Measurements from ENCODE around the gene CSAD. TPM values are rescaled to one million over a fixed set of nuclear protein-coding genes. Genes with fewer than 3 reads are reported as not detected.

Gene CSAD
- polyA plus RNA-seq, 1 donor (not counting 4 experiments of a cell fraction or from before 2014, with no cell fraction given) = 19.5 TPM

DNA sequence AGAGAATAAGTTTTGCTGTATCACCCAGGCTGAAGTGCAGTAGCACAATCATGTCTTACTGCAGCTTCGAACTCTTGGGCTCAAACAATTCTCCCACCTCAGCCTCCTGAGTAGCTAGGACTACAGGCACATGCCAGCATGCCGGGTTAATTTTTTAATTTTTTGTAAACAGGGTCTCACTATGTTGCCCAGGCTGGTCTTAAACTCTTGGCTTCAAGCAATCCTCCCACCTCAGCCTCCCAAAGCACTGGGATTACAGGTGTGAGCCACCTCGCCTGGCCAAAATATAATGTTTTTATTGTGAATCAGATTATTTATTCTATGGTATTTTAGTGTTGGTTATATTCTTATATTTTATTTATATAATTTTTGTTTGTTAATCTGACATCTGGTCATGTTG lies 4.0 kb downstream of the CSAD start:
- peaks cover under 1 to 3% of the 10 kb centered on the region in 2 experiments for H3K36me3 ChIP-seq (ENCODE audit: control insufficient read depth in 2 of 2, extremely low read depth in 1 of 2, insufficient read depth in 2 of 2, low read length in 2 of 2)
- H3K9ac ChIP-seq (ENCODE audit: control insufficient read depth, extremely low read depth, insufficient read depth, low read length) = no peak overlapping the region
- H3K4me1 ChIP-seq (ENCODE audit: control insufficient read depth, extremely low read depth, insufficient read depth, low read length) = peaks cover 20% of the 10 kb centered on the region
- dilution Hi-C loops (cut with MboI; ENCODE audit: extremely low pct_ligation_motif_present, low sequenced_read_pairs) = no loop called here
- H3K9me3 ChIP-seq (ENCODE audit: control insufficient read depth, low read depth, low read length) = no peaks in the 10 kb centered on the region
- FAIRE-seq (no peak), DNase-seq (ENCODE audit: low read depth, low spot score) (no peak)
- H3K4me2 ChIP-seq (ENCODE audit: control insufficient read depth, extremely low read depth, insufficient read depth, low read depth, low read length) = no peak overlapping the region
- H3K27me3 ChIP-seq (ENCODE audit: control insufficient read depth, extremely low read depth, insufficient read depth, low read length) = no peaks in the 10 kb centered on the region
- H2AFZ ChIP-seq (ENCODE audit: control insufficient read depth, low read length) = no peak overlapping the region
- H3K4me3 ChIP-seq (ENCODE audit: control insufficient read depth in 2 of 3, extremely low read depth in 1 of 3, insufficient read depth in 2 of 3, low read depth in 1 of 3, low read length in 3 of 3) = no peak overlapping the region
- H4K20me1 ChIP-seq (ENCODE audit: control insufficient read depth, extremely low read depth, insufficient read depth, low read length) = no peaks in the 10 kb centered on the region
- no peak overlapping the region for H3K27ac ChIP-seq (ENCODE audit: control insufficient read depth, insufficient read depth, low read length)
- peaks cover 2% of the 10 kb centered on the region for H3K79me2 ChIP-seq (ENCODE audit: control insufficient read depth, insufficient read depth, low read length)
- TF ChIP-seq, protein P1, sequence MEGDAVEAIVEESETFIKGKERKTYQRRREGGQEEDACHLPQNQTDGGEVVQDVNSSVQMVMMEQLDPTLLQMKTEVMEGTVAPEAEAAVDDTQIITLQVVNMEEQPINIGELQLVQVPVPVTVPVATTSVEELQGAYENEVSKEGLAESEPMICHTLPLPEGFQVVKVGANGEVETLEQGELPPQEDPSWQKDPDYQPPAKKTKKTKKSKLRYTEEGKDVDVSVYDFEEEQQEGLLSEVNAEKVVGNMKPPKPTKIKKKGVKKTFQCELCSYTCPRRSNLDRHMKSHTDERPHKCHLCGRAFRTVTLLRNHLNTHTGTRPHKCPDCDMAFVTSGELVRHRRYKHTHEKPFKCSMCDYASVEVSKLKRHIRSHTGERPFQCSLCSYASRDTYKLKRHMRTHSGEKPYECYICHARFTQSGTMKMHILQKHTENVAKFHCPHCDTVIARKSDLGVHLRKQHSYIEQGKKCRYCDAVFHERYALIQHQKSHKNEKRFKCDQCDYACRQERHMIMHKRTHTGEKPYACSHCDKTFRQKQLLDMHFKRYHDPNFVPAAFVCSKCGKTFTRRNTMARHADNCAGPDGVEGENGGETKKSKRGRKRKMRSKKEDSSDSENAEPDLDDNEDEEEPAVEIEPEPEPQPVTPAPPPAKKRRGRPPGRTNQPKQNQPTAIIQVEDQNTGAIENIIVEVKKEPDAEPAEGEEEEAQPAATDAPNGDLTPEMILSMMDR (optimal IDR thresholded peaks at IDR 0.05 in 1 of 3, IDR thresholded peaks at IDR 0.05 in 1 of 3, conservative IDR thresholded peaks at IDR 0.05 in 1 of 3; ENCODE audit: extremely low read depth in 1 of 3, insufficient read depth in 2 of 3, low read length in 3 of 3) = no peak
- TF ChIP-seq EZH2 (IDR thresholded peaks at IDR 0.05; ENCODE audit: low read length) = no peak
- H3K9me1 ChIP-seq (ENCODE audit: control insufficient read depth, extremely low read depth, insufficient read depth, low read length) = no peaks in the 10 kb centered on the region

DNA sequence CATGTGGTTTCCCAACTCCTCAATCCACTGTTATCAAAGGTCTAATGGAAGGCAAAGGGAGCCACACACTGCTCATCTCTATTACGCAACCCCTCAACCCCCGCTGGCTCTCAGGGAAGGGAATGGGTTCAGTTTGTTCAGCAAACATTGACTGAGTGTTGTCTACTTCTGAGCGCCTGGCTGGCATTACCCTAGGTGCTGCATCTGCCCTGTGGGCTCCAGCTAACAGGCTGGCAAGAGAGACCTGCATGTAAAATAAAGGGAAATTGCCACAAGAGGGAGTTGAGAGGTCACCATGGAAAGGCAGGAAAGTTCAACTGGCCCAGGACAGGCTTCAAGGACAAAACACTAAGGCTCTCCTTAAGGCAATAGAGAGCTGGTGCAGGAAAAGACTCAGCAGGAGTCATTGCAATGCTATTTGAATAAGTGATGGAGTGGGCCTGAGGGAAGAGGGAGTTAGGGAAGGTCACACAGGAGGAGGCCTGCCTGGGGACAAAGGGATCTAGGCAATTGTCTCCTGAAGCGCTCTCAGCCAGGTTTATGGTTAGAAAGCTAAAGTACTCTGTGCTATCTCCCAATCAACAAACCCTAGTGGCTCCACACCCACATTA lies 5.7 kb downstream of the CSAD start:
- H3K9me3 ChIP-seq (ENCODE audit: control insufficient read depth, low read depth, low read length) = no peaks in the 10 kb centered on the region
- peaks cover 15% of the 10 kb centered on the region for H3K4me1 ChIP-seq (ENCODE audit: control insufficient read depth, extremely low read depth, insufficient read depth, low read length)
- no peak overlapping the region for H3K4me3 ChIP-seq (ENCODE audit: control insufficient read depth in 2 of 3, extremely low read depth in 1 of 3, insufficient read depth in 2 of 3, low read depth in 1 of 3, low read length in 3 of 3)
- no peaks in the 10 kb centered on the region for H3K9me1 ChIP-seq (ENCODE audit: control insufficient read depth, extremely low read depth, insufficient read depth, low read length)
- H2AFZ ChIP-seq (ENCODE audit: control insufficient read depth, low read length) = no peak overlapping the region
- dilution Hi-C loops (cut with MboI; ENCODE audit: extremely low pct_ligation_motif_present, low sequenced_read_pairs) = no loop called here
- H3K4me2 ChIP-seq (ENCODE audit: control insufficient read depth, extremely low read depth, insufficient read depth, low read depth, low read length) = no peak overlapping the region
- no peaks in the 10 kb centered on the region for H4K20me1 ChIP-seq (ENCODE audit: control insufficient read depth, extremely low read depth, insufficient read depth, low read length)
- peaks cover 0 to 4% of the 10 kb centered on the region in 2 experiments for H3K36me3 ChIP-seq (ENCODE audit: control insufficient read depth in 2 of 2, extremely low read depth in 1 of 2, insufficient read depth in 2 of 2, low read length in 2 of 2)
- no peaks in the 10 kb centered on the region for H3K27me3 ChIP-seq (ENCODE audit: control insufficient read depth, extremely low read depth, insufficient read depth, low read length)
- FAIRE-seq (no peak), DNase-seq (ENCODE audit: low read depth, low spot score) (no peak)
- TF ChIP-seq, protein P1 (optimal IDR thresholded peaks at IDR 0.05 in 1 of 3, IDR thresholded peaks at IDR 0.05 in 1 of 3, conservative IDR thresholded peaks at IDR 0.05 in 1 of 3; ENCODE audit: extremely low read depth in 1 of 3, insufficient read depth in 2 of 3, low read length in 3 of 3) = peak; percentile 15 to 28 (median 24)
- no peak for TF ChIP-seq EZH2 (IDR thresholded peaks at IDR 0.05; ENCODE audit: low read length)
- H3K79me2 ChIP-seq (ENCODE audit: control insufficient read depth, insufficient read depth, low read length) = no peaks in the 10 kb centered on the region
- no peak overlapping the region for H3K9ac ChIP-seq (ENCODE audit: control insufficient read depth, extremely low read depth, insufficient read depth, low read length)
- no peak overlapping the region for H3K27ac ChIP-seq (ENCODE audit: control insufficient read depth, insufficient read depth, low read length)

Data from keratinocyte (primary cell).